NB4 (cell line): Measurements from ENCODE around the gene GSK3A.
A peak's percentile ranks its signal among the peaks of the same experiment; 100 is the strongest.

ENCODE experiments used
- DNase-seq: peaks from one replicate; pipeline ENCODE4 v3.0.0; 2010; ENCODE audit warnings: low read depth
- H3K4me3 ChIP-seq: one replicate; pipeline ENCODE4 v1.5.1; 2011; ENCODE audit warnings: mild to moderate bottlenecking, low read depth, low read length, moderate library complexity
- MYC ChIP-seq: IDR thresholded peaks from 2 replicates; pipeline ENCODE4 v1.6.1; 2011; ENCODE audit warnings: low read depth, low read length
- POLR2A ChIP-seq: IDR thresholded peaks from 2 replicates; pipeline ENCODE4 v1.6.1; 2011; ENCODE audit warnings: mild to moderate bottlenecking; ENCODE audit not compliant: insufficient read length; ENCODE audit errors: extremely low read depth
- TF ChIP-seq, protein P1 (sequence below): IDR thresholded peaks from 2 replicates; pipeline ENCODE4 v1.6.1; 2011; ENCODE audit warnings: low read depth, low read length
- TF ChIP-seq, protein P2 (sequence below): IDR thresholded peaks from one replicate; pipeline ENCODE4 v1.5.1; 2012; ENCODE audit warnings: low read depth, low read length

The GSK3A gene

DNA sequence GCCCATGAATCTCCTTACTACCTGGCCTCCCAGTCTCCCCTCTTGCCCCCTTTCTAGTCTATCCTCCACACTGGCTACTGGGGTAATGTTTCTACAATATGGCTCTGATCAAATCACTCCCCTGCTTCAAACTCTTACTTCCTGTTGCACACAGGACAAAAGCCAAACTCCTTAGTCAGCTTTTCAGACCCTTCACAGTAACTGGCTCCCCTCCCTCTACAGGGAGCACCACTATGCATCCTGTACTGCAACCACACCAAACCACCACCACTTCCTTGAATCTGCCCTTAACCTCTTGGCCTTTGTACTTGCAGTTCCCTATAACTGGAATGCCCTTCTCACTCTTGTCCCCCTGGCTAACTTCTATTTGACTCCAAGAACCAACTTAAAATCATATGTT lies 57.1 kb downstream of the GSK3A start:
- peak; percentile 70 for DNase-seq
- H3K4me3 ChIP-seq, result no peak overlapping the region
- TF ChIP-seq, protein P1, sequence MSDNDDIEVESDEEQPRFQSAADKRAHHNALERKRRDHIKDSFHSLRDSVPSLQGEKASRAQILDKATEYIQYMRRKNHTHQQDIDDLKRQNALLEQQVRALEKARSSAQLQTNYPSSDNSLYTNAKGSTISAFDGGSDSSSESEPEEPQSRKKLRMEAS, result no peak
- TF ChIP-seq MYC, result no peak
- TF ChIP-seq POLR2A, result no peak
- TF ChIP-seq, protein P2, sequence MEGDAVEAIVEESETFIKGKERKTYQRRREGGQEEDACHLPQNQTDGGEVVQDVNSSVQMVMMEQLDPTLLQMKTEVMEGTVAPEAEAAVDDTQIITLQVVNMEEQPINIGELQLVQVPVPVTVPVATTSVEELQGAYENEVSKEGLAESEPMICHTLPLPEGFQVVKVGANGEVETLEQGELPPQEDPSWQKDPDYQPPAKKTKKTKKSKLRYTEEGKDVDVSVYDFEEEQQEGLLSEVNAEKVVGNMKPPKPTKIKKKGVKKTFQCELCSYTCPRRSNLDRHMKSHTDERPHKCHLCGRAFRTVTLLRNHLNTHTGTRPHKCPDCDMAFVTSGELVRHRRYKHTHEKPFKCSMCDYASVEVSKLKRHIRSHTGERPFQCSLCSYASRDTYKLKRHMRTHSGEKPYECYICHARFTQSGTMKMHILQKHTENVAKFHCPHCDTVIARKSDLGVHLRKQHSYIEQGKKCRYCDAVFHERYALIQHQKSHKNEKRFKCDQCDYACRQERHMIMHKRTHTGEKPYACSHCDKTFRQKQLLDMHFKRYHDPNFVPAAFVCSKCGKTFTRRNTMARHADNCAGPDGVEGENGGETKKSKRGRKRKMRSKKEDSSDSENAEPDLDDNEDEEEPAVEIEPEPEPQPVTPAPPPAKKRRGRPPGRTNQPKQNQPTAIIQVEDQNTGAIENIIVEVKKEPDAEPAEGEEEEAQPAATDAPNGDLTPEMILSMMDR, result no peak

DNA sequence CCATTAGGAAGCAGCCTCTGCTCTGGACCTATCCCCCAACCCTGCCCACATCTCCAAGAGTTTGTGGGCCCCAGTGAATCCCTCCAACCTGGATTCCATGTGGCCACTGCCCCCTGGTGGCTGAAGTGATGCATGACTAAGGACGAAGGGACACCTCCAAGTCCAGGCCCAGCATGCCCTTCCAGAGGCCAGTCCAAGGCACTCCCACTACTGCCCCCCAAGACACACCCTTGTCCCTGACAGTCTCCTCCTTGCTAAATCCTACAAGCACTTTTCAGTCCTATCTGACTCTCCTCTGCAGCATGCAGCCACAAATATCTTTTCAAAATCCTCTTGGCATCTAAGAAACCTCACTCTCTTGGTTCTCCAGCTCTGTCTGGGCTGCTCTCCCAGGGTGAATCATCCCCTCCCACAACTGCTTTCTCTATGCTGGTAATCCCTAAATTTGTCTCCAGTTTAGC lies 58.0 kb downstream of the GSK3A start:
- no peak for TF ChIP-seq MYC
- TF ChIP-seq, protein P2, result peak; percentile 63
- H3K4me3 ChIP-seq, result no peak overlapping the region
- peak; percentile 68 for DNase-seq
